GM18505 (cell line): ENCODE measurements around the gene LIAS.
"Not testable (repeated sequence)": the region's sequence is repeated elsewhere in the genome, so short reads cannot be mapped to it uniquely, and the experiment has no call there.

Experiments
- ATAC-seq: cut with Tn5 transposase; IDR thresholded peaks from one replicate; pipeline ENCODE4 v1.9.1; 2021; ENCODE audit not compliant: unreplicated experiment
- POLR2A ChIP-seq: IDR thresholded peaks from 4 replicates; pipeline ENCODE4 v1.6.1; 2011; ENCODE audit warnings: borderline replicate concordance; ENCODE audit not compliant: insufficient read depth, insufficient read length; ENCODE audit errors: extremely low read depth

LIAS gene

GRCh38 chr4:39497909-39498726 is 39.3 kb downstream of the LIAS start:
- TF ChIP-seq POLR2A: no peak
- no peak for ATAC-seq

GRCh38 chr4:39498727-39499020 is 39.8 kb downstream of the LIAS start:
- no peak for ATAC-seq
- TF ChIP-seq POLR2A: no peak

GRCh38 chr4:39502019-39502663 is 43.3 kb downstream of the LIAS start:
- ATAC-seq: no peak
- TF ChIP-seq POLR2A: no peak

DNA sequence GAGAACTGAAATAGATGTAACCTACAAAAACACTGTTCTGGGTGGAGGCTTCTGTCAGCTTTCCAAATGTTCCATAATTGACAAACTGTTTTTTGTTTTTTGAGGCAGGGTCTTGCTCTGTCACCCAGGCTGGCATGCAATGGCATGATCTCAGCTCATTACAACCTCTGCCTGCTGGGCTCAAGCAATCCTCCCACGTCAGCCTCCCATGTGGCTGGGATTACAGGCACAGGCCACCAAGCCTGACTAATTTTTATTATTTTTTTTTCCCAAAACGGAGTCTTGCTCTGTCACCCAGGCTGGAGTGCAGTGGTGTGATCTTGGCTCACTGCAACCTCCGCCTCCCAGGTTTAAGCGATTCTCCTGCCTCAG is 43.8 kb downstream of the LIAS start:
- not testable (repeated sequence) for ATAC-seq

DNA sequence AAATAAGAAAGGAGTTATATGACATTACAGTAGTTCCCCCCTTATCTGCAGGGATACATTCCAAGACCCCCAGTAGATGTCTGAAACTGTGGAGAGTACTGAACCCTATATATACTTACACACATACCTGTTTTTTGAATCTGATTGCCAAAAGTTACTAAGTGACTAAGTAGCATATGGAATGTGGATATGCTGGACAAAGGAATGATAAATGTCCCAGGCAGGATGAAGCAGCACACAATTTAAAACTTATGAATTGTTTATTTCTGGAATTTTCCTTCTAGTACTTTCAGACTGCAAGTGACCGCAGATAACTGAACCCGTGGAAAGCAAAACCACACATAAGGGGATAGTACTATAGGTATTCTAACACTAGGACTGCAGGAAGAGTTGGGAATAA is 45.7 kb downstream of the LIAS start:
- no peak for TF ChIP-seq POLR2A
- ATAC-seq: no peak

GRCh38 chr4:39505581-39505980 is 46.7 kb downstream of the LIAS start:
- no peak for TF ChIP-seq POLR2A
- no peak for ATAC-seq

GRCh38 chr4:39510348-39510929 is 51.6 kb downstream of the LIAS start:
- no peak for TF ChIP-seq POLR2A
- ATAC-seq: no peak

- ATAC-seq: not testable (repeated sequence)
Measured at GRCh38 chr4:39514266-39514665, 55.4 kb downstream of the LIAS start.

- no peak for TF ChIP-seq POLR2A
- ATAC-seq: no peak
Measured at GRCh38 chr4:39514888-39515401, 56.1 kb downstream of the LIAS start.

- not testable (repeated sequence) for ATAC-seq
Measured at GRCh38 chr4:39515669-39516401, 57.0 kb downstream of the LIAS start.

- ATAC-seq: no peak
Measured at GRCh38 chr4:39516407-39516966, 57.6 kb downstream of the LIAS start.

GRCh38 chr4:39518484-39518883 is 59.6 kb downstream of the LIAS start:
- TF ChIP-seq POLR2A: no peak
- no peak for ATAC-seq

More at GRCh38 chr4:39516407-39516966, 57.6 kb downstream of the LIAS start:
- TF ChIP-seq POLR2A: no peak

GRCh38 chr4:39521253-39521919 is 62.5 kb downstream of the LIAS start:
- TF ChIP-seq POLR2A: no peak
- ATAC-seq: no peak

DNA sequence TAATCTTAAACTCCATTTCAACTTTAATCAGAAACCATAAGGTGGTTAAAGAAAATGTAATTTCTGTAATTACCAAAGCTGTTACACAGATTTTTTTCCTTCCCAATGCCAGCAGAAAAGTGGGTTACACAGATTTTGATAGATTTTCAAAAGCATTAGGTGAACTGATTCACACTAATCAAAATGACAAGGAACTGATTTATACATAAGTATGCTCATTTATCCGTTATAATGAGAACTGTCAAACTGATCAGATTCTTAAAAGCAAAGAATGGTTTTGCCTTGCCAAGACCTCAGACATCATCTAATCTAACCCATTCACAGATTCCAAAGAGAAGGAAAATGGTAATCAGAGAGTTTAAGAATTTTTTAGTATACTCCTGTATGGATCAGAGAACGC is 63.2 kb downstream of the LIAS start:
- no peak for TF ChIP-seq POLR2A
- ATAC-seq: no peak
